ENCODE measurements around the gene SH3BP1. TPM values are rescaled to one million over a fixed set of nuclear protein-coding genes. Genes with fewer than 3 reads are reported as not detected.
"Not testable (repeated sequence)": the region's sequence is repeated elsewhere in the genome, so short reads cannot be mapped to it uniquely, and the experiment has no call there.

Gene SH3BP1
- 100 to 1,000 TPM; 216 to 218 TPM for total RNA-seq

- H3K4me3 Mint-ChIP-seq = peak within 1 kb of the TSS; percentile 98
- no peaks in the 10 kb centered on the region for H3K27me3 Mint-ChIP-seq (ENCODE audit: low read depth)
- ChIA-PET CTCF (interaction anchor here (1.2 to 15.5 kb wide), 5 partner anchors 7 to 33 kb away, joined by 3 to 261 read pairs (median 114); partner anchors contain the start of genes GGA1 and PDXP), POLR2A (interaction anchor here (1.6 to 2.3 kb wide), 2 partner anchors 19 to 47 kb away, joined by 6 to 8 read pairs; partner anchors contain the start of genes NOL12 and PDXP)
- peaks cover 77% of the 10 kb centered on the region for H3K4me1 Mint-ChIP-seq (ENCODE audit: low read depth)
- H3K36me3 Mint-ChIP-seq (ENCODE audit: low read depth) = peaks cover 49% of the 10 kb centered on the region
- peak within 1 kb of the TSS; percentile 97 for H3K27ac Mint-ChIP-seq
- ATAC-seq = peak; percentile 53
- no peaks in the 10 kb centered on the region for H3K9me3 Mint-ChIP-seq (ENCODE audit: insufficient read depth)
- DNase-seq = peak; percentile 81
These were observed at the start of gene SH3BP1 for GRCh38 chr22:37639070-37639760. Gene SH3BP1 (plus strand): TSS chr22:37639669. CDS start chr22:37639788, 119 bp downstream.

- CTCF ChIA-PET = interaction anchor here (2.2 to 4.9 kb wide), 5 partner anchors 9 to 51 kb away, joined by 13 to 126 read pairs (median 45); partner anchors contain the start of genes GGA1 and LGALS2
- Mint-ChIP-seq H3K27me3 (ENCODE audit: low read depth) (peaks cover 12% of the 10 kb centered on the region), H3K4me1 (ENCODE audit: low read depth) (peaks cover 11% of the 10 kb centered on the region)
- DNase-seq; H3K36me3 Mint-ChIP-seq (ENCODE audit: low read depth); H3K4me3 Mint-ChIP-seq; H3K27ac Mint-ChIP-seq; POLR2A ChIA-PET; ATAC-seq; H3K9me3 Mint-ChIP-seq (ENCODE audit: insufficient read depth): not testable (repeated sequence)
These were observed 48.4 kb upstream of the SH3BP1 start for GRCh38 chr22:37591081-37591480.

- CTCF ChIA-PET = interaction anchor here (0.7 to 4.9 kb wide), 42 partner anchors 10 to 350 kb away, joined by 3 to 126 read pairs (median 6); partner anchors contain the start of genes CARD10, GGA1, LGALS2 and MFNG
- ATAC-seq = no peak
- Mint-ChIP-seq H3K27me3 (ENCODE audit: low read depth) (peaks cover 10% of the 10 kb centered on the region), H3K27ac (peak overlapping the region; percentile 70), H3K36me3 (ENCODE audit: low read depth) (no peaks in the 10 kb centered on the region), H3K4me3 (peak overlapping the region; percentile 67), H3K9me3 (ENCODE audit: insufficient read depth) (no peaks in the 10 kb centered on the region), H3K4me1 (ENCODE audit: low read depth) (peaks cover 11% of the 10 kb centered on the region)
- POLR2A ChIA-PET = interaction anchor here (1.2 to 1.3 kb wide), 2 partner anchors 10 to 25 kb away, joined by 4 to 5 read pairs; no protein-coding TSS in a partner anchor
- no peak for DNase-seq
These were observed 47.6 kb upstream of the SH3BP1 start for GRCh38 chr22:37591823-37592404.

- H3K36me3 Mint-ChIP-seq (ENCODE audit: low read depth) = no peaks in the 10 kb centered on the region
- CTCF ChIA-PET = interaction anchor here (1.0 to 1.6 kb wide), 2 partner anchors 10 to 27 kb away, joined by 3 to 7 read pairs; no protein-coding TSS in a partner anchor
- POLR2A ChIA-PET = no interaction called here
- peaks cover 4% of the 10 kb centered on the region for H3K27me3 Mint-ChIP-seq (ENCODE audit: low read depth)
- DNase-seq (no peak), ATAC-seq (no peak)
- no peaks in the 10 kb centered on the region for H3K9me3 Mint-ChIP-seq (ENCODE audit: insufficient read depth)
- H3K4me1 Mint-ChIP-seq (ENCODE audit: low read depth) = peaks cover 11% of the 10 kb centered on the region
- no peak overlapping the region for H3K27ac Mint-ChIP-seq
- H3K4me3 Mint-ChIP-seq = no peak overlapping the region
These were observed 45.2 kb upstream of the SH3BP1 start for GRCh38 chr22:37594237-37594636.

GRCh38 chr22:37599153-37599552 lies 40.3 kb upstream of the SH3BP1 start:
- Mint-ChIP-seq H3K36me3 (ENCODE audit: low read depth) (no peaks in the 10 kb centered on the region), H3K9me3 (ENCODE audit: insufficient read depth) (no peaks in the 10 kb centered on the region), H3K27me3 (ENCODE audit: low read depth) (peaks cover 22% of the 10 kb centered on the region), H3K4me3 (no peak overlapping the region), H3K27ac (no peak overlapping the region), H3K4me1 (ENCODE audit: low read depth) (peaks cover 9% of the 10 kb centered on the region)
- no peak for ATAC-seq
- no peak for DNase-seq
- POLR2A ChIA-PET = no interaction called here
- CTCF ChIA-PET = interaction anchor here (0.5 to 1.1 kb wide), 2 partner anchors 9 to 72 kb away, joined by 3 read pairs; partner anchors contain the start of gene GGA1

GRCh38 chr22:37601203-37601539 lies 38.3 kb upstream of the SH3BP1 start:
- Mint-ChIP-seq H3K4me1 (ENCODE audit: low read depth) (peaks cover 28% of the 10 kb centered on the region), H3K27ac (no peak overlapping the region), H3K9me3 (ENCODE audit: insufficient read depth) (no peaks in the 10 kb centered on the region), H3K27me3 (ENCODE audit: low read depth) (peaks cover 20% of the 10 kb centered on the region), H3K36me3 (ENCODE audit: low read depth) (no peaks in the 10 kb centered on the region), H3K4me3 (no peak overlapping the region)
- ATAC-seq = no peak
- ChIA-PET POLR2A (no interaction called here), CTCF (interaction anchor here (0.8 kb wide), 1 partner anchor 34 kb away, joined by 3 read pairs; no protein-coding TSS in a partner anchor)
- DNase-seq = no peak

GRCh38 chr22:37601540-37602442 lies 37.7 kb upstream of the SH3BP1 start:
- DNase-seq = no peak
- Mint-ChIP-seq H3K9me3 (ENCODE audit: insufficient read depth) (no peaks in the 10 kb centered on the region), H3K4me3 (no peak overlapping the region), H3K27me3 (ENCODE audit: low read depth) (peaks cover 20% of the 10 kb centered on the region), H3K4me1 (ENCODE audit: low read depth) (peaks cover 30% of the 10 kb centered on the region), H3K27ac (no peak overlapping the region), H3K36me3 (ENCODE audit: low read depth) (no peaks in the 10 kb centered on the region)
- ChIA-PET POLR2A (interaction anchor here (1.0 to 1.3 kb wide), 2 partner anchors 9 to 117 kb away, joined by 4 to 5 read pairs; no protein-coding TSS in a partner anchor), CTCF (interaction anchor here (0.7 to 1.4 kb wide), 4 partner anchors 9 to 439 kb away, joined by 3 to 12 read pairs (median 4); no protein-coding TSS in a partner anchor)
- ATAC-seq = no peak

GRCh38 chr22:37602546-37603277 lies 36.8 kb upstream of the SH3BP1 start:
- Mint-ChIP-seq H3K4me1 (ENCODE audit: low read depth) (peaks cover 39% of the 10 kb centered on the region), H3K27me3 (ENCODE audit: low read depth) (peaks cover 20% of the 10 kb centered on the region)
- H3K4me3 Mint-ChIP-seq; H3K27ac Mint-ChIP-seq; DNase-seq; ATAC-seq; H3K36me3 Mint-ChIP-seq (ENCODE audit: low read depth); H3K9me3 Mint-ChIP-seq (ENCODE audit: insufficient read depth): not testable (repeated sequence)
- ChIA-PET POLR2A (interaction anchor here (0.6 to 1.3 kb wide), 3 partner anchors 10 to 118 kb away, joined by 3 to 5 read pairs (median 4); no protein-coding TSS in a partner anchor), CTCF (interaction anchor here (0.7 to 1.4 kb wide), 4 partner anchors 10 to 440 kb away, joined by 3 to 12 read pairs (median 4); no protein-coding TSS in a partner anchor)

GRCh38 chr22:37604074-37604473 lies 35.4 kb upstream of the SH3BP1 start:
- H3K9me3 Mint-ChIP-seq (ENCODE audit: insufficient read depth) = no peaks in the 10 kb centered on the region
- POLR2A ChIA-PET = no interaction called here
- no peak overlapping the region for H3K4me3 Mint-ChIP-seq
- no peak for DNase-seq
- peaks cover 45% of the 10 kb centered on the region for H3K4me1 Mint-ChIP-seq (ENCODE audit: low read depth)
- no peak for ATAC-seq
- no peak overlapping the region for H3K27ac Mint-ChIP-seq
- no peaks in the 10 kb centered on the region for H3K36me3 Mint-ChIP-seq (ENCODE audit: low read depth)
- CTCF ChIA-PET = interaction anchor here (0.7 to 7.7 kb wide), 5 partner anchors 10 to 39 kb away, joined by 3 to 126 read pairs (median 4); no protein-coding TSS in a partner anchor
- peaks cover 20% of the 10 kb centered on the region for H3K27me3 Mint-ChIP-seq (ENCODE audit: low read depth)

GRCh38 chr22:37604875-37605274 lies 34.6 kb upstream of the SH3BP1 start:
- POLR2A ChIA-PET = no interaction called here
- Mint-ChIP-seq H3K27me3 (ENCODE audit: low read depth) (peaks cover 18% of the 10 kb centered on the region), H3K4me1 (ENCODE audit: low read depth) (peaks cover 50% of the 10 kb centered on the region), H3K9me3 (ENCODE audit: insufficient read depth) (no peaks in the 10 kb centered on the region), H3K27ac (peak overlapping the region; percentile 49), H3K36me3 (ENCODE audit: low read depth) (peaks cover 2% of the 10 kb centered on the region), H3K4me3 (peak overlapping the region; percentile 45)
- CTCF ChIA-PET = interaction anchor here (0.9 to 10.4 kb wide), 5 partner anchors 14 to 76 kb away, joined by 3 to 126 read pairs (median 12); no protein-coding TSS in a partner anchor
- ATAC-seq = peak; percentile 37
- peak; percentile 83 for DNase-seq

Measured in activated CD8-positive, alpha-beta T cell treated with anti-CD3 and anti-CD28 coated beads, Interleukin-2, amount 10 ng/mL, durations not matched to agents 7 days and 5 days (primary cell).